DND-41 (cell line): ENCODE results near the gene MTA3.

ENCODE experiments used
- ATAC-seq: fragments of 200-7000 bp; cut with Tn5 transposase; 3 replicates; pipeline ENCODE4 v1.9.1; 2021; ENCODE audit warnings: low read depth; ENCODE audit not compliant: insufficient read depth
- DNase-seq: peaks from one replicate; pipeline ENCODE4 v3.0.0-alpha.2; 2020
- H2AFZ ChIP-seq: 2 replicates; pipeline ENCODE4 v1.6.0; 2012; ENCODE audit warnings: low read depth, low read length
- H3K27ac ChIP-seq: 2 replicates; pipeline ENCODE4 v1.5.1; 2012; ENCODE audit warnings: low read length, inconsistent platforms
- H3K27me3 ChIP-seq: fragments of 200-600 bp; sonication (generic); 2 replicates; pipeline ENCODE4 v1.6.0; 2012; ENCODE audit warnings: low read length, mild to moderate bottlenecking, inconsistent platforms; ENCODE audit not compliant: insufficient read depth, poor library complexity
- H3K36me3 ChIP-seq: 2 replicates; pipeline ENCODE4 v1.5.1; 2012; ENCODE audit warnings: low read length, inconsistent platforms; ENCODE audit not compliant: insufficient read depth
- H3K4me1 ChIP-seq: 2 replicates; pipeline ENCODE4 v1.5.1; 2012; ENCODE audit warnings: mild to moderate bottlenecking, low read length; ENCODE audit not compliant: insufficient read depth
- H3K4me2 ChIP-seq: 2 replicates; pipeline ENCODE4 v1.6.0; 2012; ENCODE audit warnings: mild to moderate bottlenecking, moderate library complexity, low read length, inconsistent platforms; ENCODE audit not compliant: insufficient read depth
- H3K4me3 ChIP-seq, 2 experiments: fragments of 200-600 bp in 1 of 2; shearing (Covaris generic) in 1 of 2; 2 replicates each; pipeline ENCODE4 v1.5.1; 2012 to 2016; ENCODE audit warnings: inconsistent platforms in 2 of 2, low read length in 2 of 2, mild to moderate bottlenecking in 2 of 2, low read depth in 1 of 2, moderate library complexity in 1 of 2
- H3K79me2 ChIP-seq: 2 replicates; pipeline ENCODE4 v1.6.0; 2012; ENCODE audit warnings: low read length, inconsistent platforms; ENCODE audit not compliant: insufficient read depth
- H3K9ac ChIP-seq: 2 replicates; pipeline ENCODE4 v1.6.0; 2012; ENCODE audit warnings: low read depth, mild to moderate bottlenecking, inconsistent platforms, low read length, moderate library complexity
- H3K9me3 ChIP-seq: 2 replicates; pipeline ENCODE4 v1.5.1; 2012; ENCODE audit warnings: low read length, moderate library complexity, mild to moderate bottlenecking, inconsistent platforms; ENCODE audit not compliant: insufficient read depth, severe bottlenecking
- H4K20me1 ChIP-seq: 2 replicates; pipeline ENCODE4 v1.6.0; 2012; ENCODE audit warnings: low read length; ENCODE audit not compliant: insufficient read depth
- CTCF ChIP-seq: IDR thresholded peaks from 2 replicates; pipeline ENCODE4 v1.5.1; 2012; ENCODE audit warnings: borderline replicate concordance, low read length, moderate library complexity, mild to moderate bottlenecking; ENCODE audit not compliant: poor library complexity, severe bottlenecking; ENCODE audit errors: extremely low read depth
- EZH2 ChIP-seq: IDR thresholded peaks from 3 replicates; pipeline ENCODE4 v1.6.1; 2012; ENCODE audit warnings: borderline replicate concordance, low read depth, mild to moderate bottlenecking, moderate library complexity, low read length, inconsistent platforms; ENCODE audit not compliant: severe bottlenecking

The MTA3 gene

GRCh38 chr2:42768706-42769256, 200.3 kb downstream of the MTA3 start:
- Histone ChIP-seq H2AFZ (no peak overlapping the region), H3K4me1 (no peaks in the 10 kb centered on the region), H3K27me3 (no peaks in the 10 kb centered on the region), H3K9me3 (no peaks in the 10 kb centered on the region), H3K27ac (no peak overlapping the region), H3K4me2 (no peak overlapping the region), H4K20me1 (no peaks in the 10 kb centered on the region), H3K36me3 (no peaks in the 10 kb centered on the region), H3K79me2 (no peaks in the 10 kb centered on the region), H3K9ac (no peak overlapping the region), H3K4me3 (no peak overlapping the region)
- DNase-seq (no peak), ATAC-seq (no peak)
- TF ChIP-seq CTCF: no peak

GRCh38 chr2:42769583-42770287, 201.3 kb downstream of the MTA3 start:
- Histone ChIP-seq H3K36me3 (no peaks in the 10 kb centered on the region), H3K9me3 (no peaks in the 10 kb centered on the region), H3K4me2 (no peak overlapping the region), H3K27ac (no peak overlapping the region), H3K4me3 (no peak overlapping the region), H2AFZ (no peak overlapping the region), H4K20me1 (no peaks in the 10 kb centered on the region), H3K4me1 (no peaks in the 10 kb centered on the region), H3K79me2 (no peaks in the 10 kb centered on the region), H3K27me3 (no peaks in the 10 kb centered on the region), H3K9ac (no peak overlapping the region)
- DNase-seq: no peak
- TF ChIP-seq CTCF (no peak), EZH2 (no peak)
- ATAC-seq: no peak

GRCh38 chr2:42770288-42771131, 202.1 kb downstream of the MTA3 start:
- H3K4me1 ChIP-seq: no peaks in the 10 kb centered on the region
- H4K20me1 ChIP-seq: no peaks in the 10 kb centered on the region
- ATAC-seq (peak; percentile 56; the same call in 2 of the 3 replicates), DNase-seq (no peak)
- no peaks in the 10 kb centered on the region for H3K27me3 ChIP-seq
- no peak overlapping the region for H3K4me3 ChIP-seq
- no peaks in the 10 kb centered on the region for H3K9me3 ChIP-seq
- no peaks in the 10 kb centered on the region for H3K36me3 ChIP-seq
- no peak overlapping the region for H3K27ac ChIP-seq
- H2AFZ ChIP-seq: no peak overlapping the region
- no peak overlapping the region for H3K9ac ChIP-seq
- no peaks in the 10 kb centered on the region for H3K79me2 ChIP-seq
- no peak overlapping the region for H3K4me2 ChIP-seq
- TF ChIP-seq CTCF (peak; percentile 43), EZH2 (no peak)
